Suprapubic skin (tissue), 4 donors: ENCODE measurements around the gene UQCR11. TPM values are rescaled to one million over a fixed set of nuclear protein-coding genes. Genes with fewer than 3 reads are reported as not detected.

ENCODE experiments used
- DNase-seq, 2 donors: peaks; one replicate each; pipeline ENCODE4 v3.0.0-alpha.2; 2019; ENCODE audit warnings: low spot score in 2 of 2
- H3K27ac ChIP-seq: fragments of 200-600 bp; sonication (generic); one replicate; pipeline ENCODE4 v1.5.1; 2019
- H3K27me3 ChIP-seq: fragments of 200-600 bp; sonication (generic); one replicate; pipeline ENCODE4 v1.5.1; 2019
- H3K36me3 ChIP-seq: fragments of 200-600 bp; sonication (generic); one replicate; pipeline ENCODE4 v1.5.1; 2019
- H3K4me1 ChIP-seq: fragments of 200-600 bp; sonication (generic); one replicate; pipeline ENCODE4 v1.5.1; 2019
- H3K4me3 ChIP-seq: fragments of 200-600 bp; sonication (generic); one replicate; pipeline ENCODE4 v1.5.1; 2019; ENCODE audit warnings: mild to moderate bottlenecking
- H3K9me3 ChIP-seq: fragments of 200-600 bp; sonication (generic); one replicate; pipeline ENCODE4 v1.5.1; 2019
- EP300 ChIP-seq: sonication (generic); formaldehyde crosslinking; IDR thresholded peaks from one replicate; pipeline ENCODE4 v1.6.1; 2017; ENCODE audit warnings: antibody characterized with exemption
- POLR2A ChIP-seq, 2 donors: fragments of 450-650 bp; IDR thresholded peaks; one replicate each; pipeline ENCODE4 v1.6.1; 2017; ENCODE audit warnings: antibody characterized with exemption in 2 of 2, mild to moderate bottlenecking in 2 of 2, moderate library complexity in 2 of 2
- POLR2AphosphoS5 ChIP-seq, 3 donors: sonication (generic); formaldehyde crosslinking; IDR thresholded peaks; one replicate each; pipeline ENCODE4 v1.6.1; 2017; ENCODE audit warnings: antibody characterized with exemption in 3 of 3
- WGBS: methylation state at CpG from one replicate; pipeline ENCODE4 v1.1.5; 2018; 5-methylcytosine and 5-hydroxymethylcytosine counted together
- total RNA-seq, 4 donors: library from RNA; depleted of rRNA; stranded (reverse); fragments of >200 nt; gene quantifications; one replicate each; pipeline ENCODE4 v1.1.0, GENCODE V29; 2016
- TF ChIP-seq, protein P1 (sequence below), 2 donors: fragments of 200-600 bp in 1 of 2; fragments of 450-650 bp in 1 of 2; sonication (generic) in 1 of 2; IDR thresholded peaks; one replicate each; pipeline ENCODE4 v1.5.1; 2016 to 2019; ENCODE audit warnings: antibody characterized with exemption in 2 of 2, mild to moderate bottlenecking in 1 of 2, moderate library complexity in 1 of 2

UQCR11 gene
- total RNA-seq, 4 donors from 2014 or later: 33.4 to 73.1 (median 59.4) TPM

- WGBS: 12% methylated on average over 34 of the region's 36 CpGs
Measured at GRCh38 chr19:1650650-1651567, 45.6 kb upstream of the UQCR11 start.

GRCh38 chr19:1649706-1650649, 44.7 kb upstream of the UQCR11 start:
- TF ChIP-seq POLR2AphosphoS5 (IDR thresholded peaks at IDR 0.05): no peak
- Histone ChIP-seq H3K4me1 (peaks cover 24% of the 10 kb centered on the region), H3K4me3 (peak overlapping the region; percentile 94), H3K27me3 (no peaks in the 10 kb centered on the region), H3K9me3 (no peaks in the 10 kb centered on the region), H3K36me3 (peaks cover 26% of the 10 kb centered on the region), H3K27ac (no peak overlapping the region)
- WGBS: 90% methylated on average over 16 of the region's 20 CpGs
- DNase-seq: no peak

More at GRCh38 chr19:1650650-1651567, 45.6 kb upstream of the UQCR11 start:
- Histone ChIP-seq H3K9me3 (no peaks in the 10 kb centered on the region), H3K27ac (no peak overlapping the region), H3K27me3 (no peaks in the 10 kb centered on the region), H3K4me1 (peaks cover 24% of the 10 kb centered on the region), H3K4me3 (peak overlapping the region; percentile 94), H3K36me3 (peaks cover 16% of the 10 kb centered on the region)
- DNase-seq: no peak
- TF ChIP-seq EP300 (no peak), POLR2A (IDR thresholded peaks at IDR 0.05) (no peak), POLR2AphosphoS5 (IDR thresholded peaks at IDR 0.05) (no peak)
- TF ChIP-seq, protein P1, sequence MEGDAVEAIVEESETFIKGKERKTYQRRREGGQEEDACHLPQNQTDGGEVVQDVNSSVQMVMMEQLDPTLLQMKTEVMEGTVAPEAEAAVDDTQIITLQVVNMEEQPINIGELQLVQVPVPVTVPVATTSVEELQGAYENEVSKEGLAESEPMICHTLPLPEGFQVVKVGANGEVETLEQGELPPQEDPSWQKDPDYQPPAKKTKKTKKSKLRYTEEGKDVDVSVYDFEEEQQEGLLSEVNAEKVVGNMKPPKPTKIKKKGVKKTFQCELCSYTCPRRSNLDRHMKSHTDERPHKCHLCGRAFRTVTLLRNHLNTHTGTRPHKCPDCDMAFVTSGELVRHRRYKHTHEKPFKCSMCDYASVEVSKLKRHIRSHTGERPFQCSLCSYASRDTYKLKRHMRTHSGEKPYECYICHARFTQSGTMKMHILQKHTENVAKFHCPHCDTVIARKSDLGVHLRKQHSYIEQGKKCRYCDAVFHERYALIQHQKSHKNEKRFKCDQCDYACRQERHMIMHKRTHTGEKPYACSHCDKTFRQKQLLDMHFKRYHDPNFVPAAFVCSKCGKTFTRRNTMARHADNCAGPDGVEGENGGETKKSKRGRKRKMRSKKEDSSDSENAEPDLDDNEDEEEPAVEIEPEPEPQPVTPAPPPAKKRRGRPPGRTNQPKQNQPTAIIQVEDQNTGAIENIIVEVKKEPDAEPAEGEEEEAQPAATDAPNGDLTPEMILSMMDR (IDR thresholded peaks at IDR 0.05): no peak

- H3K27me3 ChIP-seq: no peaks in the 10 kb centered on the region
- no peak for DNase-seq
- TF ChIP-seq, protein P1 (IDR thresholded peaks at IDR 0.05): no peak
- no peak overlapping the region for H3K4me3 ChIP-seq
- no peak overlapping the region for H3K27ac ChIP-seq
- H3K4me1 ChIP-seq: peaks cover 24% of the 10 kb centered on the region
- H3K9me3 ChIP-seq: no peaks in the 10 kb centered on the region
- WGBS: 74% methylated on average over 20 of the region's 23 CpGs
- peaks cover 35% of the 10 kb centered on the region for H3K36me3 ChIP-seq
Measured at GRCh38 chr19:1648920-1649541, 43.8 kb upstream of the UQCR11 start.

- WGBS: 63% methylated on average over 10 of the region's 10 CpGs
- Histone ChIP-seq H3K9me3 (no peaks in the 10 kb centered on the region), H3K4me1 (peaks cover 22% of the 10 kb centered on the region), H3K4me3 (no peak overlapping the region), H3K27me3 (no peaks in the 10 kb centered on the region), H3K27ac (no peak overlapping the region), H3K36me3 (peaks cover 38% of the 10 kb centered on the region)
- no peak for DNase-seq
- TF ChIP-seq, protein P1 (IDR thresholded peaks at IDR 0.05): no peak
- TF ChIP-seq POLR2AphosphoS5 (IDR thresholded peaks at IDR 0.05) (no peak), EP300 (no peak), POLR2A (IDR thresholded peaks at IDR 0.05) (no peak)
Measured at GRCh38 chr19:1648459-1648849, 43.2 kb upstream of the UQCR11 start.

DNA sequence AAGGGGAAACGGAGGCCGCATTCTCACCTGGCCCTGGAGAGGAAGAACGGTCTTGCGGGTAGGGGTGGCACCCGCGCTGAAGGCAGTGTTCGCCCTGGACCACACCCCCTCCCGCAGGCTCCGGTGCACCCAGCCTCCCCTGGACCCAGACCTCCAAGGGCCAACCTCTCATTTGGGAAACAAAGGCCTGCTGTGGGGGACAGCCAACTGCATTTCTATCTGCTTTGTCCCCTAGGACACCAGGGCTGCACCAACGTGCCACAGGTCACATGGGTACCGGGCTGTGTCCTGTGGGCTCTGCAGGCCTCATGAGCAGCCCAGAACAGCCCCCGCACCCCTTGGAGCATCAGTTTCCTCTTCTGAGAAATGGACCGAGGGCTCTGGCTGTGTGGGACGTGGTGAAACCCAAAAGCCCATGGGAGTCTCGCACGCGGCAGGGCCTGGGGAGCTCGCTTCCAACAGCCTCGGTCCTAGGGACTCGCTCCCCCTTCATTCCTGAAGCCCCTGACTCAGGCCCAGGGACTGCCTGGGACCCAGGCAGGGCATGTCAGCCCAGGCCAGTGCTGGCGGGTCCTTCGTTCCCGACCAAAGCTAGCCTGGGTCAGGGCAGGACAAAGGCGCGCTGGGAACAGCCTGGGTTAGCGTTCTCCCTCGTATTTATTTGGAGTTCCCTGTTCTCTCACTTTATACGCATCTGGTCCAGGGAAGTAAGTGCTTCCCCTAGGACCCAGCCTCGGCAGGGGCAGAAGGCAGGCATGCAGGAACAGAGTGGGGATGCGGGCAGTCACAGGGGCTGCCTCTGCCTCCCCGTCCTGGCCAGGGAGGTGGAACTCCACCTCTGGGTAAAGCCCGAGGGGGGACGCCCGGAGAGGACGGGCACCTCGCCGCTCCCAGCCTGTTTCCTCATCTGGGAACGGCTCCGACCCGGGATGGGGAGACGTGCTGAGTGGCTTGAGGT, 42.5 kb upstream of the UQCR11 start:
- no peak for TF ChIP-seq POLR2AphosphoS5 (IDR thresholded peaks at IDR 0.05)
- TF ChIP-seq EP300: no peak
- TF ChIP-seq, protein P1 (IDR thresholded peaks at IDR 0.05): no peak
- TF ChIP-seq POLR2A (IDR thresholded peaks at IDR 0.05): no peak
- Histone ChIP-seq H3K9me3 (no peaks in the 10 kb centered on the region), H3K27ac (no peak overlapping the region), H3K4me1 (peaks cover 19% of the 10 kb centered on the region), H3K36me3 (peaks cover 40% of the 10 kb centered on the region), H3K4me3 (no peak overlapping the region), H3K27me3 (no peaks in the 10 kb centered on the region)
- no peak for DNase-seq
- WGBS: 88% methylated on average over 38 of the region's 41 CpGs
